ENCODE results near the gene CCDC188.

CCDC188 gene

GRCh38 chr22:20113551-20114310 lies 37.1 kb downstream of the CCDC188 start:
- ChIA-PET CTCF (no interaction called here), POLR2A (interaction anchor here (0.5 to 1.5 kb wide), 7 partner anchors 13 to 233 kb away, joined by 3 to 6 read pairs (median 3); no protein-coding TSS in a partner anchor)
- H3K9me3 ChIP-seq (ENCODE audit: control insufficient read depth, insufficient read depth, low read depth, low read length): no peaks in the 10 kb centered on the region
- no peaks in the 10 kb centered on the region for H3K4me1 ChIP-seq (ENCODE audit: control insufficient read depth, insufficient read depth, low read length)
- H3K4me3 ChIP-seq (ENCODE audit: low read depth, low read length): no peak overlapping the region
- no peak overlapping the region for H3K27ac ChIP-seq (ENCODE audit: extremely low read depth, low read depth, low read length)
- peaks cover 0 to 84% of the 10 kb centered on the region in 2 experiments; a peak in 2 of 3 replicates for H3K36me3 ChIP-seq (ENCODE audit: control insufficient read depth in 2 of 2, insufficient read depth in 1 of 2, low read length in 2 of 2)
- TF ChIP-seq ZIC2 (tag by site-specific recombination; IDR thresholded peaks at IDR 0.05) (peak; percentile 77), ZNF518A (tag by site-specific recombination; conservative IDR thresholded peaks at IDR 0.05; ENCODE audit: low read depth) (no peak), HOXC10 (CRISPR knock-in tag; IDR thresholded peaks at IDR 0.05) (no peak), HIC1 (tag by site-specific recombination; IDR thresholded peaks at IDR 0.05) (peak; percentile 58; the same call in 1 of the 2 replicates), GLIS2 (tag by site-specific recombination; IDR thresholded peaks at IDR 0.05) (peak; percentile 21; the same call in 1 of the 2 replicates), GLIS1 (tag by site-specific recombination; IDR thresholded peaks at IDR 0.05) (peak; percentile 82), ZNF140 (tag by site-specific recombination; IDR thresholded peaks at IDR 0.05) (no peak)

- no peak overlapping the region; the same call in 1 of the 2 replicates for H3K27ac ChIP-seq (ENCODE audit: extremely low read depth, low read depth, low read length)
- H3K4me3 ChIP-seq (ENCODE audit: low read depth, low read length): no peak overlapping the region
- H3K36me3 ChIP-seq (ENCODE audit: control insufficient read depth in 2 of 2, insufficient read depth in 1 of 2, low read length in 2 of 2): peaks cover 0 to 84% of the 10 kb centered on the region in 2 experiments; a peak in 2 of 3 replicates
- no peaks in the 10 kb centered on the region for H3K9me3 ChIP-seq (ENCODE audit: control insufficient read depth, insufficient read depth, low read depth, low read length)
- H3K4me1 ChIP-seq (ENCODE audit: control insufficient read depth, insufficient read depth, low read length): no peaks in the 10 kb centered on the region
- ChIA-PET CTCF (interaction anchor here (0.6 kb wide), 1 partner anchor 172 kb away, joined by 3 read pairs; no protein-coding TSS in a partner anchor), POLR2A (interaction anchor here (0.5 to 1.5 kb wide), 9 partner anchors 9 to 232 kb away, joined by 3 to 6 read pairs (median 4); no protein-coding TSS in a partner anchor)
- TF ChIP-seq ZNF202 (tag by site-specific recombination; IDR thresholded peaks at IDR 0.05; ENCODE audit: borderline replicate concordance) (no peak), ZNF510 (tag by site-specific recombination; IDR thresholded peaks at IDR 0.05; ENCODE audit: insufficient replicate concordance) (no peak), ZFHX2 (tag by site-specific recombination; conservative IDR thresholded peaks at IDR 0.05) (no peak), ZNF791 (tag by site-specific recombination; IDR thresholded peaks at IDR 0.05) (no peak), HOXA7 (CRISPR knock-in tag; IDR thresholded peaks at IDR 0.05; ENCODE audit: borderline replicate concordance) (no peak), ZNF600 (tag by site-specific recombination; IDR thresholded peaks at IDR 0.05) (peak; percentile 72), GLIS2 (tag by site-specific recombination; IDR thresholded peaks at IDR 0.05) (0 out of 2 replicates have a peak, but pooled peaks have one; percentile 30), BCL11B (tag by site-specific recombination; IDR thresholded peaks at IDR 0.05; ENCODE audit: low read depth) (0 out of 2 replicates have a peak, but pooled peaks have one; percentile 12), ZNF433 (tag by site-specific recombination; IDR thresholded peaks at IDR 0.05; ENCODE audit: low read depth) (no peak), ZNF366 (tag by site-specific recombination; conservative IDR thresholded peaks at IDR 0.05) (no peak), ZNF521 (tag by site-specific recombination; IDR thresholded peaks at IDR 0.05) (no peak), ZNF624 (tag by site-specific recombination; IDR thresholded peaks at IDR 0.05) (no peak)
- TF ChIP-seq, protein P1, sequence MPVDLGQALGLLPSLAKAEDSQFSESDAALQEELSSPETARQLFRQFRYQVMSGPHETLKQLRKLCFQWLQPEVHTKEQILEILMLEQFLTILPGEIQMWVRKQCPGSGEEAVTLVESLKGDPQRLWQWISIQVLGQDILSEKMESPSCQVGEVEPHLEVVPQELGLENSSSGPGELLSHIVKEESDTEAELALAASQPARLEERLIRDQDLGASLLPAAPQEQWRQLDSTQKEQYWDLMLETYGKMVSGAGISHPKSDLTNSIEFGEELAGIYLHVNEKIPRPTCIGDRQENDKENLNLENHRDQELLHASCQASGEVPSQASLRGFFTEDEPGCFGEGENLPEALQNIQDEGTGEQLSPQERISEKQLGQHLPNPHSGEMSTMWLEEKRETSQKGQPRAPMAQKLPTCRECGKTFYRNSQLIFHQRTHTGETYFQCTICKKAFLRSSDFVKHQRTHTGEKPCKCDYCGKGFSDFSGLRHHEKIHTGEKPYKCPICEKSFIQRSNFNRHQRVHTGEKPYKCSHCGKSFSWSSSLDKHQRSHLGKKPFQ (tag by site-specific recombination; IDR thresholded peaks at IDR 0.05): no peak
Measured at GRCh38 chr22:20112623-20113511, 38.0 kb downstream of the CCDC188 start.
